HepG2 (cell line): ENCODE measurements around the gene UTP4. TPM values are rescaled to one million over a fixed set of nuclear protein-coding genes. Genes with fewer than 3 reads are reported as not detected.

Experiments
- ARID2 ChIP-seq: sonication (generic); formaldehyde crosslinking; IDR thresholded peaks from 2 replicates; pipeline ENCODE4 v1.8.1; 2022; ENCODE audit warnings: mild to moderate bottlenecking, missing genetic modification reagents, borderline replicate concordance
- NFAT5 ChIP-seq: sonication (generic); formaldehyde crosslinking; IDR thresholded peaks from 2 replicates; pipeline ENCODE4 v1.4.0; 2020; ENCODE audit warnings: missing genetic modification reagents
- PCBP1 ChIP-seq: fragments of 200-400 bp; formaldehyde crosslinking; IDR thresholded peaks from 2 replicates; pipeline ENCODE4 v1.6.1; 2017; ENCODE audit warnings: mild to moderate bottlenecking, low read depth, low read length, borderline replicate concordance
- SYNCRIP ChIP-seq: fragments of 200-400 bp; formaldehyde crosslinking; IDR thresholded peaks from 2 replicates; pipeline ENCODE4 v1.6.1; 2018; ENCODE audit warnings: mild to moderate bottlenecking, low read depth, low read length; ENCODE audit not compliant: insufficient read depth
- ZNF3 ChIP-seq: IDR thresholded peaks from 2 replicates; pipeline ENCODE4 v1.7.0; 2017; ENCODE audit warnings: inconsistent platforms
- ZNF557 ChIP-seq: sonication (generic); formaldehyde crosslinking; IDR thresholded peaks from 2 replicates; pipeline ENCODE4 v1.4.0; 2020; ENCODE audit warnings: missing genetic modification reagents
- ZNF558 ChIP-seq: sonication (generic); formaldehyde crosslinking; IDR thresholded peaks from 2 replicates; pipeline ENCODE4 v1.9.0; 2022; ENCODE audit warnings: mild to moderate bottlenecking, missing genetic modification reagents, borderline replicate concordance
- polyA plus RNA-seq, 8 experiments: library from polyadenylated mRNA; depleted of rRNA in 3 of 8; stranded (reverse) in 7 of 8; unstranded in 1 of 8; fragments of >200 nt; fragmentation: Illumina TruSeq in 4 of 8; extraction: Trizol in 4 of 8; gene quantifications; 2 replicates each; pipeline versions ENCODE4 v1.2.1 to v1.2.3, GENCODE V29; 2011 to 2016; ENCODE audit warnings: low read depth in 4 of 8, missing spikeins in 1 of 8, mixed read lengths in 1 of 8; ENCODE audit not compliant: insufficient read depth in 1 of 8
- total RNA-seq, 5 experiments: library from RNA; depleted of rRNA; stranded (reverse); fragments of >200 nt; fragmentation: Illumina TruSeq; extraction: Trizol; gene quantifications; 2 replicates each; pipeline ENCODE4 v1.2.3, GENCODE V29; 2016; ENCODE audit warnings: low read depth in 1 of 5
- TF ChIP-seq, protein P1 (sequence below): sonication (generic); formaldehyde crosslinking; IDR thresholded peaks from 2 replicates; pipeline ENCODE4 v1.5.0; 2020; ENCODE audit warnings: mild to moderate bottlenecking, missing genetic modification reagents, borderline replicate concordance
- TF ChIP-seq, protein P2 (sequence below): sonication (generic); formaldehyde crosslinking; IDR thresholded peaks from 2 replicates; pipeline ENCODE4 v1.5.1; 2020; ENCODE audit warnings: mild to moderate bottlenecking, missing genetic modification reagents, moderate library complexity
- TF ChIP-seq, protein P3 (sequence below): sonication (generic); formaldehyde crosslinking; IDR thresholded peaks from 2 replicates; pipeline ENCODE4 v1.5.0; 2020; ENCODE audit warnings: missing genetic modification reagents

UTP4 gene
- total and polyA plus RNA-seq, 2 of the 13 experiments (the other 11 are each of a cell fraction or from before 2014, with no cell fraction given) = 30.0 to 85.8 TPM

DNA sequence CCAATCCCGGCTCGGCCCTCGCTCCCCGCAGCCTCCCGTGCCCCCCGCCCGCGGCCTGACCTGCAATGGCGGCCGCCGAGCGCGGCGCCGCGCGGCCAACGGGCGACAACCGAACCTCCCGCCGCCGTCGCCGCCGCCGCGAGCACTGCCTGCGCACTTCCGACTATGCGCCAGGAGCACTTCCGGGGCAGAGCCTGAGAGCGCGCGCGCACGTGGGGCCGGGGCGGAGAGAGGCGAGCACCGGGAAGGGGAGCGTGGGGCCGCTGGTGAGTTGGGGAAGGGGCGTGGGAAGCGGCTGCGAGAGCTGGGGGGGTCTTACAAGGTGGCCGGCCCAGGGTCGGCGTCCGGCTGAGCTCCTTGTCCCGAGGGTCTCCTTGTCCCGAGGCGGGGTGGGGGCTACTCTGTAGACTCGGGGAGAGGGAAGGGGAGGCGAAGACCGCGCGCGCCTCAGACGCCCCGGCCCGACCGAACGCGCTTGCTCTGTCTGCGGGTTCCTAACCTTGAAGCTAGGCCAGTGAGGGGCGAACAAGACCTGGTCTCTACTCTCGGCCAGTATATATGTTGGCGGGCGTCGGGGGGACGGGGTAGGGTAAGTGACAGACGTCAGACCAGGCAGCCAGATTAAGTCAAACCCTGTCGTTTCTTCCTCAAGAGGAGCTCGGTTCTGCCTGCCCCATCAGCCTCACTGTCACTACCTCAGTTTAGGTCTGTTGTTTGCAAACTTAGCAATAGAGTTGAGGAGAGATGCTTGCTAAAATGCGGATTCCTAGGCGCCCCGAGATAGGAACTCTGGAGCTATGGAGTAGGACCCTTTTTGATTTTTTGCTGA lies at the start of gene UTP4, which contains the start of gene CHTF8 (continued):
- TF ChIP-seq, protein P1, sequence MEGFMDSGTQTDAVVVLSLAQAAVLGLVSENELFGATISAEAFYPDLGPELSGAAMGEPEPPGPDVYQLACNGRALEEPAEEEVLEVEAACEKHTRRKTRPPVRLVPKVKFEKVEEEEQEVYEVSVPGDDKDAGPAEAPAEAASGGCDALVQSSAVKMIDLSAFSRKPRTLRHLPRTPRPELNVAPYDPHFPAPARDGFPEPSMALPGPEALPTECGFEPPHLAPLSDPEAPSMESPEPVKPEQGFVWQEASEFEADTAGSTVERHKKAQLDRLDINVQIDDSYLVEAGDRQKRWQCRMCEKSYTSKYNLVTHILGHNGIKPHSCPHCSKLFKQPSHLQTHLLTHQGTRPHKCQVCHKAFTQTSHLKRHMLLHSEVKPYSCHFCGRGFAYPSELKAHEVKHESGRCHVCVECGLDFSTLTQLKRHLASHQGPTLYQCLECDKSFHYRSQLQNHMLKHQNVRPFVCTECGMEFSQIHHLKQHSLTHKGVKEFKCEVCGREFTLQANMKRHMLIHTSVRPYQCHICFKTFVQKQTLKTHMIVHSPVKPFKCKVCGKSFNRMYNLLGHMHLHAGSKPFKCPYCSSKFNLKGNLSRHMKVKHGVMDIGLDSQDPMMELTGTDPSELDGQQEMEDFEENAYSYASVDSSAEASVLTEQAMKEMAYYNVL (CRISPR knock-in tag) = peak; percentile 32; the same call in 1 of the 2 replicates
- TF ChIP-seq PCBP1 = no peak
- TF ChIP-seq, protein P2, sequence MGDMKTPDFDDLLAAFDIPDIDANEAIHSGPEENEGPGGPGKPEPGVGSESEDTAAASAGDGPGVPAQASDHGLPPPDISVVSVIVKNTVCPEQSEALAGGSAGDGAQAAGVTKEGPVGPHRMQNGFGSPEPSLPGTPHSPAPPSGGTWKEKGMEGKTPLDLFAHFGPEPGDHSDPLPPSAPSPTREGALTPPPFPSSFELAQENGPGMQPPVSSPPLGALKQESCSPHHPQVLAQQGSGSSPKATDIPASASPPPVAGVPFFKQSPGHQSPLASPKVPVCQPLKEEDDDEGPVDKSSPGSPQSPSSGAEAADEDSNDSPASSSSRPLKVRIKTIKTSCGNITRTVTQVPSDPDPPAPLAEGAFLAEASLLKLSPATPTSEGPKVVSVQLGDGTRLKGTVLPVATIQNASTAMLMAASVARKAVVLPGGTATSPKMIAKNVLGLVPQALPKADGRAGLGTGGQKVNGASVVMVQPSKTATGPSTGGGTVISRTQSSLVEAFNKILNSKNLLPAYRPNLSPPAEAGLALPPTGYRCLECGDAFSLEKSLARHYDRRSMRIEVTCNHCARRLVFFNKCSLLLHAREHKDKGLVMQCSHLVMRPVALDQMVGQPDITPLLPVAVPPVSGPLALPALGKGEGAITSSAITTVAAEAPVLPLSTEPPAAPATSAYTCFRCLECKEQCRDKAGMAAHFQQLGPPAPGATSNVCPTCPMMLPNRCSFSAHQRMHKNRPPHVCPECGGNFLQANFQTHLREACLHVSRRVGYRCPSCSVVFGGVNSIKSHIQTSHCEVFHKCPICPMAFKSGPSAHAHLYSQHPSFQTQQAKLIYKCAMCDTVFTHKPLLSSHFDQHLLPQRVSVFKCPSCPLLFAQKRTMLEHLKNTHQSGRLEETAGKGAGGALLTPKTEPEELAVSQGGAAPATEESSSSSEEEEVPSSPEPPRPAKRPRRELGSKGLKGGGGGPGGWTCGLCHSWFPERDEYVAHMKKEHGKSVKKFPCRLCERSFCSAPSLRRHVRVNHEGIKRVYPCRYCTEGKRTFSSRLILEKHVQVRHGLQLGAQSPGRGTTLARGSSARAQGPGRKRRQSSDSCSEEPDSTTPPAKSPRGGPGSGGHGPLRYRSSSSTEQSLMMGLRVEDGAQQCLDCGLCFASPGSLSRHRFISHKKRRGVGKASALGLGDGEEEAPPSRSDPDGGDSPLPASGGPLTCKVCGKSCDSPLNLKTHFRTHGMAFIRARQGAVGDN = peak; percentile 95
- no peak for TF ChIP-seq SYNCRIP
- TF ChIP-seq, protein P3, sequence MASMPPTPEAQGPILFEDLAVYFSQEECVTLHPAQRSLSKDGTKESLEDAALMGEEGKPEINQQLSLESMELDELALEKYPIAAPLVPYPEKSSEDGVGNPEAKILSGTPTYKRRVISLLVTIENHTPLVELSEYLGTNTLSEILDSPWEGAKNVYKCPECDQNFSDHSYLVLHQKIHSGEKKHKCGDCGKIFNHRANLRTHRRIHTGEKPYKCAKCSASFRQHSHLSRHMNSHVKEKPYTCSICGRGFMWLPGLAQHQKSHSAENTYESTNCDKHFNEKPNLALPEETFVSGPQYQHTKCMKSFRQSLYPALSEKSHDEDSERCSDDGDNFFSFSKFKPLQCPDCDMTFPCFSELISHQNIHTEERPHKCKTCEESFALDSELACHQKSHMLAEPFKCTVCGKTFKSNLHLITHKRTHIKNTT = no peak
- 0 out of 2 replicates have a peak, but pooled peaks have one; percentile 14 for TF ChIP-seq ARID2 (CRISPR knock-in tag)
- 0 out of 2 replicates have a peak, but pooled peaks have one; percentile 14 for TF ChIP-seq NFAT5 (CRISPR knock-in tag)
- no peak for TF ChIP-seq ZNF3
- no peak for TF ChIP-seq ZNF558 (CRISPR knock-in tag)
- peak; percentile 77; the same call in 1 of the 2 replicates for TF ChIP-seq ZNF557 (CRISPR knock-in tag)
